ENCODE measurements around the gene FOXP2. TPM values are rescaled to one million over a fixed set of nuclear protein-coding genes. Genes with fewer than 3 reads are reported as not detected.
A peak's percentile ranks its signal among the peaks of the same experiment; 100 is the strongest.

The FOXP2 gene
- total and polyA plus RNA-seq, 10 donors = 0.09 to 5.9 (median 1.3) TPM

GRCh38 chr7:114662002-114662677, 247.5 kb downstream of the FOXP2 start:
- intact Hi-C loops (cut with DNase I; ENCODE audit: low total_unique reads) = no loop called here
- H3K27me3 ChIP-seq (replicated peaks in 1 of 7) = no peaks in the 10 kb centered on the region
- TF ChIP-seq POLR2AphosphoS5 (IDR thresholded peaks at IDR 0.05) = no peak
- no peak for DNase-seq
- H3K36me3 ChIP-seq = no peaks in the 10 kb centered on the region
- H3K9me3 ChIP-seq = no peaks in the 10 kb centered on the region
- no peak overlapping the region for H3K27ac ChIP-seq
- no peak overlapping the region for H3K4me3 ChIP-seq
- WGBS, 5 donors = 73 to 79% (median 74%) methylated on average over 6 of the region's 6 CpGs
- no peaks in the 10 kb centered on the region for H3K4me1 ChIP-seq

GRCh38 chr7:114663502-114663901, 248.9 kb downstream of the FOXP2 start:
- no peak overlapping the region for H3K27ac ChIP-seq
- 80 to 88% (median 84%) methylated on average over 1 of the region's 1 CpG for WGBS, 5 donors
- H3K9me3 ChIP-seq = no peaks in the 10 kb centered on the region
- no peaks in the 10 kb centered on the region for H3K4me1 ChIP-seq
- no peaks in the 10 kb centered on the region for H3K36me3 ChIP-seq
- no peak overlapping the region for H3K4me3 ChIP-seq
- DNase-seq = no peak
- TF ChIP-seq POLR2A (IDR thresholded peaks at IDR 0.05) (no peak), CTCF (IDR thresholded peaks at IDR 0.05 in 8 of 11, conservative IDR thresholded peaks at IDR 0.05 in 3 of 11) (peak in 2 of 11 experiments; percentile 14 to 20), POLR2AphosphoS5 (IDR thresholded peaks at IDR 0.05) (no peak)
- intact Hi-C loops (cut with DNase I; ENCODE audit: low total_unique reads) = no loop called here
- no peaks in the 10 kb centered on the region for H3K27me3 ChIP-seq (replicated peaks in 1 of 7)

- no peaks in the 10 kb centered on the region for H3K4me1 ChIP-seq
- no peaks in the 10 kb centered on the region for H3K9me3 ChIP-seq
- H3K27me3 ChIP-seq (replicated peaks in 1 of 7) = no peaks in the 10 kb centered on the region
- intact Hi-C loops (cut with DNase I; ENCODE audit: low total_unique reads) = no loop called here
- no peaks in the 10 kb centered on the region for H3K36me3 ChIP-seq
- no peak overlapping the region for H3K27ac ChIP-seq
- TF ChIP-seq POLR2A (IDR thresholded peaks at IDR 0.05) (no peak), CTCF (IDR thresholded peaks at IDR 0.05 in 8 of 11, conservative IDR thresholded peaks at IDR 0.05 in 3 of 11) (no peak), POLR2AphosphoS5 (IDR thresholded peaks at IDR 0.05) (no peak)
- DNase-seq = no peak
- no peak overlapping the region for H3K4me3 ChIP-seq
Measured at GRCh38 chr7:114670676-114671075, 256.1 kb downstream of the FOXP2 start.

- Histone ChIP-seq H3K4me3 (no peak overlapping the region), H3K36me3 (no peaks in the 10 kb centered on the region), H3K4me1 (no peaks in the 10 kb centered on the region), H3K9me3 (no peaks in the 10 kb centered on the region), H3K27ac (no peak overlapping the region), H3K27me3 (replicated peaks in 1 of 7) (no peaks in the 10 kb centered on the region)
- TF ChIP-seq POLR2AphosphoS5 (IDR thresholded peaks at IDR 0.05) = no peak
- no peak for TF ChIP-seq CTCF (IDR thresholded peaks at IDR 0.05 in 8 of 11, conservative IDR thresholded peaks at IDR 0.05 in 3 of 11)
- TF ChIP-seq POLR2A (IDR thresholded peaks at IDR 0.05) = no peak
- no peak for DNase-seq
- intact Hi-C loops (cut with DNase I; ENCODE audit: low total_unique reads) = no loop called here
- WGBS, 5 donors = 73 to 80% (median 76%) methylated on average over 2 of the region's 2 CpGs
Measured at GRCh38 chr7:114671563-114672123, 257.0 kb downstream of the FOXP2 start.
